HG03378 (cell line): ENCODE results near the gene TTC21A.
"Not testable (repeated sequence)": the region's sequence is repeated elsewhere in the genome, so short reads cannot be mapped to it uniquely, and the experiment has no call there.

ENCODE experiments used
- ATAC-seq: cut with Tn5 transposase; IDR thresholded peaks from one replicate; pipeline ENCODE4 v1.9.1; 2021; ENCODE audit warnings: mild to moderate bottlenecking, moderate library complexity; ENCODE audit not compliant: unreplicated experiment

Gene TTC21A

GRCh38 chr3:39148435-39149058, 41.1 kb downstream of the TTC21A start:
- ATAC-seq: no peak

- ATAC-seq: no peak
Observed at GRCh38 chr3:39149059-39149455, 41.6 kb downstream of the TTC21A start.

- ATAC-seq: no peak
Observed at GRCh38 chr3:39149498-39150147, 42.1 kb downstream of the TTC21A start.

GRCh38 chr3:39150148-39150802, 42.8 kb downstream of the TTC21A start:
- ATAC-seq: no peak

- no peak for ATAC-seq
Observed at GRCh38 chr3:39150803-39151631, 43.5 kb downstream of the TTC21A start.

- no peak for ATAC-seq
Observed at GRCh38 chr3:39153977-39154279, 46.4 kb downstream of the TTC21A start.

GRCh38 chr3:39154280-39155021, 47.0 kb downstream of the TTC21A start:
- ATAC-seq: no peak

- no peak for ATAC-seq
Observed at GRCh38 chr3:39156421-39156820, 48.9 kb downstream of the TTC21A start.

GRCh38 chr3:39157359-39157758, 49.9 kb downstream of the TTC21A start:
- no peak for ATAC-seq

- ATAC-seq: no peak
Observed at GRCh38 chr3:39158148-39158715, 50.8 kb downstream of the TTC21A start.

- no peak for ATAC-seq
Observed at GRCh38 chr3:39164414-39164813, 56.9 kb downstream of the TTC21A start.

- no peak for ATAC-seq
Observed at GRCh38 chr3:39165518-39165917, 58.0 kb downstream of the TTC21A start.

- no peak for ATAC-seq
Observed at GRCh38 chr3:39166134-39166710, 58.7 kb downstream of the TTC21A start.

GRCh38 chr3:39166932-39167532, 59.6 kb downstream of the TTC21A start:
- ATAC-seq: no peak

- ATAC-seq: no peak
Observed at GRCh38 chr3:39168156-39168780, 60.8 kb downstream of the TTC21A start.

- no peak for ATAC-seq
Observed at GRCh38 chr3:39169712-39170111, 62.2 kb downstream of the TTC21A start.

GRCh38 chr3:39170461-39170860, 63.0 kb downstream of the TTC21A start:
- ATAC-seq: no peak

GRCh38 chr3:39170877-39171276, 63.4 kb downstream of the TTC21A start:
- not testable (repeated sequence) for ATAC-seq

- ATAC-seq: no peak
Observed at GRCh38 chr3:39171860-39172259, 64.4 kb downstream of the TTC21A start.
